GM18508 (cell line): ENCODE results near the gene ETV4.

ENCODE experiments used
- ATAC-seq: cut with Tn5 transposase; IDR thresholded peaks from one replicate; pipeline ENCODE4 v1.9.1; 2021; ENCODE audit warnings: moderate number of reproducible peaks; ENCODE audit not compliant: insufficient read depth, unreplicated experiment

The ETV4 gene

DNA sequence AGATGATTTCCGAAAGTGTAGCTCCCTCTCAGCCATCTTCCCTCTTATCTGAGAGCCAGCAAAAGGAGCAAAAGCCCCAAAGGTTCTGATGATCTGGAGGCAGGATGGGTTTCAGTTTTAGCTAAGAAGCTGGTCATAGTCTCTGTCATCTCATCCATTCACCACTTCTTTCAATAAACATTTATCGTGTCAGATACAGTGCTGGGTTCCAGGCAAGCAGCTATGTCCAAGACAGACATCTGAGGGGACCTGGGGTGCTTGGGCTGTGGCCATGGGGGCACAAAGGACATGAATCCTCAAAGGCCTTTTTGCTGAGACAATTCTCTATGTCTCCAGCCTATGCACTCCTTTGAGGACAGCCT, 1.0 kb upstream of the ETV4 start:
- no peak for ATAC-seq

DNA sequence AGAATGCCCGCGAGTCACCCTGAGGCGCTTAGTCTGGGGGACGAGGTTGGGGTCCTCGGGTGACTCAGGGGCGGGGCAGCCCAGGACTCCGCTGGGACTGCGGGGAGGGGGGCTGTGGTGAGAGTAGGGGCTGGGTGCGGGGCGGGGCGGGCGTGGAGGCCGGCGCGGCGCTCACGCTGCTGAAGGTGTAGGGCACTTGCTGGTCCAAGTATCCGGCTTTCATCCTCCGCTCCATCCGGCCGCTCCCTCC, 832 bp downstream of the ETV4 start:
- ATAC-seq, result no peak

DNA sequence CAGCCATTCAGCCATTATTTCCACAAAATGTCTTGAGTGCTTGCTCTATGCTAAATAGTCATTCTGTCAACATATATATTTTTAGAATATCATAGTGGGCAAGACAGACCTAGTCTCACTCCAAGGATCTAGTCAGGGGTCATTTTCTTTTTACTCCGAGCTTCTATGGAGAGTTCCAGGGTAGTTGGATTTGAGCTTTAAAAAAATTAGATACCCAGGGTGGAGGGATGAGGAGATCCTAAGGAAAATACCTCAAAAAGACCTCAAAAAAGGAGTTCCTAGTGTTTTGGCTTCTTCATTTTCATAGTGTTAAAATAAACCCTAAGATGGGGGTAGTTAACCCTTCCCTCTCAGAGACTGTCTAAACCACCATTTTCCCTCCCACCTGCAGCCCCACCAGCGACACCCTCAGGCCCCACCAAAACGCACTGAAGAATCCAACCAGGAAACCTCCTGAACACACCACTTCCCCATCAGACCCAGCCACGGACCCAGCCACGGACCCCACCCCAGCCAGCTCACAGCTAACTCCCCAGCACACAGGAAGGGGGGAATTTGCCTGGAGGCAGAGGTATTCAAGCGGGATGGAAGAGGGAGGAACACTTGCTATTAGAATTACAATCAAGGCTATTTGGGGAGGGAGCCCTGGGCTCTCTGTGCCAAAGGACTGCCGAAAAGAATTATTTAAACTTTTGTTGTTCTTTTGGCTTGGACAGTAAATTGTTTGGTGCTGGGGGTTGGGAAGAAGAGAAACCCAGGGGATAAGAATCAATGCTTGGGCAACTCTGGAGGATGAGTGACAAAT, 2.2 kb downstream of the ETV4 start:
- no peak for ATAC-seq

DNA sequence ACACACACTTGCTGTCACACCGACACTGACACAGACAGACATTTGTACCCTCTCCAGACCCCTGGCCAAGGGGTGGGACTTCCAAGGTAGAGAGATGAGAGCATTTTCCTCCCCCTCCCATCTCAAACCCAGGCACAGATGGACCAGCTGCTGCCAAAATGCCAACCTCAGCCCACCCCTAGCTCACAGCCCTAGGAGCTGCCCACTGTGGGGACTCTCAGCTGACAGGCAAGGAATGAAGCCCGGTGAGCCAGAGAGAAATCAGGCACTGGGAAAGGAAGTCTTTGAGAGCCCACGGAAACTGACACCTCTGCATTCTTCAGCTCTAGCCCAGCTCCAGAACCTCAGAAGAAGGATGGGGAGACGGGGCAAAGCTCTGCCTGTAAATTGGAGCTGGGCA, 2.8 kb downstream of the ETV4 start:
- no peak for ATAC-seq

DNA sequence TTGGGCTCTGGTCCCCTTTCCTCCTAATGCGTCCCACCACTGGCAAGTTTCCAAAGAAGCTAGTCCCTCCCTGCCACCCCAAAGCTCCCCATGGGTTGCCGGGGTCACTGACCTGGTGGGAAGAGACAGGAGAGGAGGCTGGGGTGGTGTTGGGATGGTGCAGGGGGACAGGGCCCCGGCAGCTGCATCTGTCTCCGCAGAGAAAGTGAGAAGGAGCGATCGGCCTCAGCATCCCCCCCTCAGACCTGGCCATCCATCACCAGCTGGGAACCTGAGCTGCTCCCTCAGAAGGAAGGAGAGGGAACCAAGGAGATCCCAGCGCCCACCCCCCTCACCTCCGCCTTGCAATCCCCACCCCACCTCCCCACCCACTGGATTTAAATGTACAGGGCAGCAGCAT, 3.3 kb downstream of the ETV4 start:
- no peak for ATAC-seq

DNA sequence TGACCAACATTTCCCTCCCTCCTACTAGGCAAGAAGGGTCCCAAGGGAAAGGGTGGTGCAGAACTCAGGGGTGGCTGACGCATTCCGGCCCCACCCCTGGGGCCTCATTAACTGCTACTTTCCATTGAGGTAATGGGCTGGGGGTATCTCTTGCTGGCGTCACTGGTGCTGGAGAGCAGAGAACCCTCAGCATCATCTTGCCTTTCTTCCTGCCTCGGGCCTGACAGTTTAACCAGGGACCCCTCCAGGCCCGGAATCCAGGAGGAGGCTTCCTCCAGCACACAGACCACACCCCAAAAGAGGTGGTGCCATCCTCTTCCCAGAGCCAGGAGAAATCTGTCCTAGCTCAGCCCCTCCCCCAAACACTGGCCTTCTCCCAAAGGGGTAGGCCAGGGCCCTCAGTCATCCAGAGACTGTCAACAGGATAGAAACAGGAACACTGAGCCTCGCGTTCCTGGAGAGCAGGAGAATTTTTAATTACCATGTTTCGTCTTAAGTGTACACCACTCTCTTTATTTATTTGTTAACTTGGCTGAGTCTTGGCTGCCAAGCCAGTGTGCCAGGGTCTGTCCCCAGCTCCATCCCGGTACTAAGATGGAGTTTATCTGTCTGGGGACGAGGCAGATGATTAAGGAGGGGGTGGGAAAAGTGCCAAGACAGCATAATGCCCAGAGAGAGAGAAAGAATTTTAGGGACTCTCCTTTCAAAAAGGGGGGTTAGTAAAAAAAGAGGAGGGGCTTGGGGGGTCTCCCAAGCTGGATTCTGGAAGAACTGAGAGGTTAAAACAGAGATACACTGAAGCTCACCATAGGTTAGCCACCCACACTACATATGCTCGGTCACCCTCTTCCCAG, 5.1 kb downstream of the ETV4 start:
- ATAC-seq, result no peak

DNA sequence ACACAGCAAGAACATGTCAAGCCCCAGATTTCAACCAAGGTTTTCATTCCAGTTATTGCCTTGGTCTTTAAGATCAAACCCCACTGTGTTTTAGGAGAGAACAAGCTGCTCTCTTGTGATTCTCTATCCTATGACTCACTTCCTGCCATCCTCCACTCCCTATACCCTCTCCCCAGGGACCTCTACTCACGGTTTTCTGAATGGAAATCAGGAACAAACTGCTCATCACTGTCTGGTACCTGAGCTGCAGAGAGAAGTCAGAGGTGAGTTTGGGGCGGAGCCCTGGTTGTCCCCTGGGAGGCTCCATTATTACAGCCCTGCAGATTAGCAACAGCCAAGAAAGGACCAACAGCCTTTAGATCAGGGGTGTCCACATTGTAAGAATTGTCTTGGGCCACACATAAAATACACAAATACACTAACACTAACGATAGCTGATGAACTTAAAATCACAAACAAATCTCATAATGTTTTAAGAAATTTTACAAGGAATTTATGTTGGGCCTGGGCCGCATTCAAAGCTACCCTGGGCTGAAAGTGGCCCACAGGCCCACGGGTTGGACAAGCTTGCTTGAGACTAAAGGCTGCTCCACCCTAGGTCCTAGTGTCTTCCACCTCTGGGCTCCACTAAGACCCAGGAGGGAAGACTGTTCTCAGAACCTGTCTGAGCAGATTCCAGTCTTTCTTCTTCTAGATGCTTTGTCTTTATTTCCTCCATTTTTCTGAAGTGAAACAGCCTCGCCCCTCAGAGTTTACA, 9.7 kb downstream of the ETV4 start:
- ATAC-seq, result no peak

DNA sequence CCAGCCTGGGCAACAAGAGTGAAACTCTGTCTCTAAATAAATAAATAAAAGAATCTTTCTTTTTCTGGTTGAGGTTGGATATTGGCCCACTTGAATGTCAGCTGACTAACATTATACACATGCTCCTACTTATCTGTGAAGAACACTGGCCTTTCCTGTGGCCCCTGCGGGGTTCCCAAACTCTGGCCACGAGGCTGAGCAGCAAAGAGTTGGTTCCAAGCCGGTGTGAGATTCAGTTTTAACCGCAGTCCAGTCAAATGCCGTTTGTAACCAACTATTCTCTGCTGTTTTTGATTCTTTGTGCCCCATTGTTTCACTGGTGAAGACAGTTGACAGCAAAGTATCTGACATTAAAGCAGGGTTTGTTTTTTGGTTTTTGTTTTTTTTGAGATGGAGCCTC, 11.2 kb downstream of the ETV4 start:
- no peak for ATAC-seq

DNA sequence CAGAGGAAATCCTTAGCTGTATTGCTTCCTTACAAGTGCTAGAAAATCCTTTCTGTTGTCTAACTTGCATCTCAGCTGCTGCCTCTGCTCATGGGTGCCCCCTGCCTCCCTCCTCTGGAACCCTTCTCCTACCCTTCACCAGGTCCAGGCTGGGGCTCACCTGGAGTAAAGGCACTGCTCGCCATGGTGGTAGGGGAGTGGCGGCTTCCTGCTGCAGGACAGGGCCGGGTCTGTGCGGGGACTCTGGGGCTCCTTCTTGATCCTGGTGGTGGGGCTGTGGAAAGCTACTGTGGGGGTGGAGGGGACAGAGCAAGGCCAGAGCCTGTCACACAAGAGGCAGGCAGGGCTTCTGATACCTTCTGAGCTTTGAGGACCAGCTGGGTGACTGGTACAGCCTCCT, 12.4 kb downstream of the ETV4 start:
- no peak for ATAC-seq

DNA sequence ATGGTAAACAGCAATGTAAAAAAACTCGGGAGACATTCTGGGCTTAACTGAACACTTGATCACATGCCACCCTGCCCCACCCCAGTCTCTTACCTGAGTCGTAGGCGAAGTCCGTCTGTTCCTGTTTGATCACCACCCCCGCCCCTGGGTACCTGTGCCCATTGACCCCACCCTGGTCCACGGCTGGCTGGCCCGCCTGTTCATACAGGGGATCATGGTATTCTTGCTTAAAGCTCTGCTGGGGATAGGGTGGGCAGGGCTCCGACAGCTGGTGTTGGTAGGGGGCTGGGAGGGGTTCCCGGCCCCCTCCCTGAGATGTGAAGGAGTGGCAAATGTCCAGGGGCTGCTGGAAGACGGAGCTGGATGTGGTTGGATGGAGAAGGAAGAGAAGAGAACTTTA, 13.6 kb downstream of the ETV4 start:
- no peak for ATAC-seq

DNA sequence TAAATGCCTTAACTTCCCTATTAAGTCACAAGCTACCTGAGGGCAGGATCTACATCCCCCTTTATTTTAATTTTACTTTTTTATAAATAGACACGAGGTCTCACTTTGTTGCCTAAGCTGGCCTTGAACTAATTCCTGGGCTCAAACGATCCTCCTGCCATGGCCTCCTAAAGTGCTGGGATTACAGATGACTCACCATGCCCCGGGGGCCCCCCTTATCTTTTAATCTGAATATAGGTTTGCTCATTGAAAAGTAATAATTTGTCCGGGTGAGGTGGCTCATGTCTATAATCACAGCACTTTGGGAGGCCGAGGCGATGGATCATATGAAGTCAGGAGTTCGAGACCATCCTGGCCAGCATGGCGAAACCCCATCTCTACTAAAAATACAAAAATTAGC, 14.2 kb downstream of the ETV4 start:
- no peak for ATAC-seq

DNA sequence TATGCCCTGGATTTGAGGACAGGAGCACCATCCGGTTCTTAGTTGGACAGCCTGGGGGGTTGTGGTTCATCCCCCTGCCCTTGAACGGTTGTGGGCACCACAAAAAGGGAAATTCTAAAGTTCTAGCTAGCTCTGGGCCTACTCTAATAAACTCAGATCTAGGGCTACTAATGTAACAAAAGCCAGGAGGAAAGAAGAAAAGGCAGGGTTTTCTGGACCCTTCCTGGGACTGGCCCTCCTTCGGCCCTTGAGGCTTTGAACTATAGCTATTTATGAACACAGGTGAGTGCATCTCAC, 15.1 kb downstream of the ETV4 start:
- ATAC-seq, result no peak

DNA sequence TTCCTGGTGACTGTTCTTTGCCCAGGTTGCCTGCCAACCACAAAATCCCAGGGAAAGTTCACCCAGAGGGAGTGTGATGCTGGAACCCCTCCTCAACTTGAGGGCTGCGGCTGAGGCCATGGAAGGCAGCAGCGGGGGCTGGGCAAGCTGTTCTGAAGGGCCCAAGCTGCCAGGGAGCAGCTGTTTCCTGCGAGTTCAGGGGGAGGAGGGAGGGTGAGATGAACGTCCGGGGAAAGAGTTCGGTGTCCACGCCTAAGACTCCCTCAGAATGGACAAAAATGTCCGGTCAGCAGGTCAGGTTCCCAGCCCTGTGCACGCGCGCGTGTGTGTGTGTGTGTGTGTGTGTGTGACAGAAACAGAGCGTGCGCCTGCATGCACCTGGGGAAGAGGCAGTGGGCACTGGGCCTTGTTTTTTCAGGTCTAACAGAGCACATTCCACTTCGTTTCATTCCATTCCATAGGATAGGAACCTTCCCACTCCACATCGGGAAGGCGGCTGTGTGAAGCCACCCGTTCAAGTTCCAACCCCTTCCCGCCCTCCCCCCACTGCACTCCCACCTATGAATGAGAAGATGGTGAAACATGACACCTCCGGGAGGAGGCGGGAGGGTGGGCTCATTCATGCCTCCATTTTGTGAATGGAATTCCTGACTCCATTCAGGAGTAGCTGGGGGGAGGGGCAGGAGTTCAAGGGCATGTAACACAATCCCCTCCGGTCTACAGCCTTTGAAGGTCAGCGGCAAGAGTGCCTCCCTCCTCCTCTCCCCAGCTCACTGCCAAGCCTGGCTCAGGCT, 15.7 kb downstream of the ETV4 start:
- no peak for ATAC-seq

DNA sequence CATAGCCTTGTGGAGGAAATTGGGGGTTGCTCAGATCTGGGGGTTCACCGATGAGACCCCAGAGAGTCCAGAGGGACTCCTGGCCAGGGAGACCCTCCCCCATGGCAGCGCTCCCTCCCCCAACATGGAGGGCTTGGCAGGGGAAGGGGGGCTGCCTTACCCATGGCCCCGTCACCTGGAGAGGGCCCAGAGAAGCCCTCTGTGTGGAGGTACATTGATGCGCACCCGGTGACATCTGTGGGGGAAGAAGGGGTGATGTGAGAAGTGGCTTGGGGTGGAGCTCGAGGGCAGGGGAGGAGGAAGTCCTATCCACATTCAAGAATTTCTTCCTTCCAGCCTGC, 16.2 kb downstream of the ETV4 start:
- ATAC-seq, result no peak

DNA sequence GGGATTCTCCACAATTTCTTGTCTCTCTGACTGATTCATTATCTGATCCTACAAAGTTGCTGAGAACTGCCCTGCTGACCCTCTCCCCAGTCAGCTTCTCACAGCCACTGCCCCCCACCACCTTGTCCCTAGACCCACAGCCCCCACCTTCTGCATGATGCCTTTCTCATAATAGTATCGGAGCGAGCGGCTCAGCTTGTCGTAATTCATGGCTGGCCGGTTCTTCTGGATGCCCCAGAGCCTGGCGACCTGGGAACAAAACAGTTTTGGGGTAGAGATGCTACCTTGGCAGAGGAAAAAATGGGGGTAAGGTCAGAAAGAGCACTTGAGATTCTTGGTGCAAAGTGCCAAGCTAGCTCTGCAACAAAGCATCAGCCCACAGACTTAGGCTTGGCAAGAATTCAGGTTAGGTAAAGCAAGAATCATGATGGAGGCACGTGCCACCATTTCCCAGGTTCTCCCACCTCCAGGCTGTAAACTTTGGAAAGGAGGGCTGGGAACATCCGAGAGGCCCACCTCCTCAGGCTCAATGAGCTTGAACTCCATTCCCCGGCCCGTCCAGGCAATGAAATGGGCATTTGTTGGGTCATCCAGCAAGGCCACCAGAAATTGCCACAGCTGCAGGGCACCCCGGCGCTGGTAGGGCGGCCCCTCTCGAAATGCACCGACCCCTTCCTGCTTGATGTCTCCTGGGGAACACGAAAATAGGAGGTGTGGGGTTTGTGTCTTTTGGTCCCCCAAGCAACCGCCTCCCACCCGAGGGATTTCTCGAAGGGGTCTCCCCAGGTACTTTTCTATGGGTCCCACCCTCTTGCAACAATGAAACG, 16.9 kb downstream of the ETV4 start:
- no peak for ATAC-seq

DNA sequence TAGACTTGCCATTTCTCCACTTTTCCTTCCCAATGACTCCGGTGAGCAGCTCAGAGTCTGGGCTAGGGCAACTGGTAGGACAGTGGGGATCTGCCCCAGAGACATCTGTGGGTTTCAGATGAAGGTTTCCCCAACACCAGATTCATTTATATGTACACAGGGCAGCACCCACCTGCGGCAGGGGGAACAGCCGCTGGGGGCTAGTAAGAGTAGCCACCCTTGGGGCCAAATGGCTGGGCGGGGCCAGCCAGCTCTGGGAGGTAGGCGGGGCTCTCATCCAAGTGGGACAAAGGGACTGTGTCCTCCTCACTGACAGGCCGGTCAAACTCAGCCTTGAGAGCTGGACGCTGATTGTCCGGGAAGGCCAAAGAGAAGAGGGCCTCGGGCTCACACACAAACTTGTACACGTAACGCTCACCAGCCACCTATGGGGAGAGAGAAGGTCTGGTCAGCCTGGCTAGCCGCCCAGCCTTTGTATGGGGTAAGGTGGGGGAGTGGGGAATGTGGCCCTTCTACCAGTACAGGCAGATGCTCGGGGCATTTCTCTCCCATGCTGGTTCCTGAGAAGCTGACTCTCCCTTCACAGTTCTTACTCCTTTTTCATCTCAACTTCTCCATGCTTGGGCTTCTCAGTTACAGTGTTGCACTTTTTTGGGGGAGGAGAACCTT, 17.7 kb downstream of the ETV4 start:
- no peak for ATAC-seq

DNA sequence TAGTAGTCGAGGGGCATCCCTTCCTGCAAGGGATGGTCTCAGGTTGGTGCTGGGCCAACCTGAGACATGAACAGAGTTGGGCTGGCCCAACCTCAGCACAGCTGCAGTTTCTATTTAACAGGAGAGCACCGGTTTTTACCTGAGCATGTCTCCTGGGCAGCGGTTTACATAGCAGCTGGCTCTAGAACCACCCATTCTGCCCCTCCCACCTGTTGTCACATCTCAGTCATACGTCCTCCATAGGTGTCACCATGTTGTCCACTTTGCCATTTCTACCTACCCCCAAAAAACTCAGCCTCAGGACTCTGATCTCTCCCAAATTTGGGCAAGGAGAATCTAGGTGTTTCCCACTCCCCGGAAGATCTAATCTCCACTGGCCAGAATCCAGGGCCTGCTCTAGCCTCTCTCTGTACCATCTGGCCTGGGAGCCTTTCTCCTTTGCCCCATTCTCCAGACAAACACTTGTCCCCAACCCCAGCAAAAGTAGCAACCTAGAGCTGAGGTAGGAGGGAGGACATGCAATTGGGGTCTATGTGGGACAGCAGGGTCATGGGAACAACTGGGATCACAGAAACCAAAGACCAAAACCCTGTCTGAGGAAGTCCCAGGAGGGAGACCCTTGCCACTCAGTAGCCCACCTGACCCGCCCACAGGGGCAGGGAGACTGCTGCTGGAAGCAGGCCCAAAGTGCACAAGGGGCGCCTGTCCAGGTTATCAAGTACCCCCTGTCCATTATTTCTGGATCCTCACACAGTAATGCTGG, 19.1 kb downstream of the ETV4 start:
- no peak for ATAC-seq

DNA sequence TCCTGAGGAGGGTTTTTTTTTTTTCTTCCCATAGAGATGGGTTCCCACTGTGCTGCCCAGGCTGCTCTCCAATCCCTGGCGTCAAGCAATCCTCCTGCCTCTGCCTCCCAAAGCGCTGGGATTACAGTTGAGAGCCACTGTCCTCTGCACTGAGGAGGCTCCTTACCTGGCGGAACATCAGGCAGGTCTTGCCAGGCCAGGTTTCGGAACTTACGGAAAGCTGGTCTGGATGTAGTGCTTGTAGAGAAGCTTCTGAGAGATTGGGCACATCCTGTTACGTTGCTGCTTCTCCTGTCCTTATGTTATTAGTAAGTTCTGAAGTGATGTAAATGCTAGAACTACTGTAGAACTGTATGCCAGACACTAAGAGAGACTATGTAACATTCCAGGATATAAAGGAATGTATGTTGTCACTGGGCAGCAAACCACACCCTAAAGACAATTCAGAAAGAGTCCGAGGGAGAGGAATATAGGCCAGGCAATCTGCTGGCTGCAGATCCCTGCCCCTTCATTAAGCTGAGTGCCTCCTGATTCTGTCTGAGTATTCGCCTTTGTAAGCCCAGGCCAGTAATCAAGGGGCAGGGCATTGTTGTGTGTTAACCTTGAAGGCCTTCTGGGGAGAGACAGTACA, 21.1 kb downstream of the ETV4 start:
- ATAC-seq, result no peak
